ENCODE results near the gene CDH4.

The CDH4 gene

DNA sequence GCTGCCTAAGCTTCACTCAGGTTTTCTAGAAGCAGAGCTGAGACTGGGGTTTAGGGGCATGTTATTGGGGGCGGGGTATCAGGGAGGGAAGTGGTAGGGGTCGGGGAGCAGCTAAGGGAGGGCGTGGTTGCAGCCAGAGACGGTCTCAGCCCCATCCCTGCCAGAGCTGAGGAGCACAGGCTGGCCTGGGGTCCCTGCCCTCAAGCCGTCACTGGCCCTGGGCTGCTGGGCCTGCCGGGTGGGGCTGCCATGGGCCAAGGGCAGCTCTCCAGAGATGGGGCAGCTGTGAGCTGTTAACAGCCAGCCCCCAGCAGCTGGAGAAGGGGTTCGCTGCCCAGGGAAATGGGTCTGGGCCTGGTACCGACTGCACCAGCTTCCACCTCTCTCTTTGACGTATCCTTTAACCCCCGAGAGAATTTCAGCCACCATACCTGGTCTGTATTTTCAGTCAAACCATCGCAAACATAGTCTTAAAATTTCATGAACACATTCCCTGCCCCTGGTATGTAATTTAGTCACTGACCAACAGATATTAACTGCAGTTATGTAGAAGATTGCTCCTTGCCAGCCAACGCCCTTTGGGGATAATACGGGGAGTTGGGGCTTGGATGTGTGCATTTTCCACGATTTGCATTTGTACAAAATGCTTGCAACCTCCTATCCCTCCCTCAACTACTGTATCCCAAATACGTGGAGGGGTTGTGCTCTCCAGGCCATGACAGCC lies 560.2 kb downstream of the CDH4 start:
- Histone ChIP-seq H3K9me3 (no peaks in the 10 kb centered on the region), H3K27ac (no peak overlapping the region), H3K4me1 (ENCODE audit: control insufficient read depth in 1 of 2, insufficient read depth in 1 of 2, low read depth in 1 of 2, low read length in 1 of 2) (no peaks in the 10 kb centered on the region), H3K36me3 (no peaks in the 10 kb centered on the region), H3K27me3 (no peaks in the 10 kb centered on the region), H3K4me3 (ENCODE audit: low read depth in 1 of 2, low read length in 1 of 2) (no peak overlapping the region)
- TF ChIP-seq CTCF (IDR thresholded peaks at IDR 0.05) = no peak

GRCh38 chr20:61812845-61813485 lies 560.9 kb downstream of the CDH4 start:
- no peaks in the 10 kb centered on the region for H3K27me3 ChIP-seq
- no peak for TF ChIP-seq CTCF (IDR thresholded peaks at IDR 0.05)
- H3K27ac ChIP-seq = no peak overlapping the region
- no peak overlapping the region for H3K4me3 ChIP-seq (ENCODE audit: low read depth in 1 of 2, low read length in 1 of 2)
- H3K9me3 ChIP-seq = no peaks in the 10 kb centered on the region
- no peaks in the 10 kb centered on the region for H3K36me3 ChIP-seq
- no peaks in the 10 kb centered on the region for H3K4me1 ChIP-seq (ENCODE audit: control insufficient read depth in 1 of 2, insufficient read depth in 1 of 2, low read depth in 1 of 2, low read length in 1 of 2)

- TF ChIP-seq CTCF (IDR thresholded peaks at IDR 0.05) = no peak
- Histone ChIP-seq H3K4me1 (ENCODE audit: control insufficient read depth in 1 of 2, insufficient read depth in 1 of 2, low read depth in 1 of 2, low read length in 1 of 2) (no peaks in the 10 kb centered on the region), H3K4me3 (ENCODE audit: low read depth in 1 of 2, low read length in 1 of 2) (no peak overlapping the region), H3K27me3 (no peaks in the 10 kb centered on the region), H3K9me3 (no peaks in the 10 kb centered on the region), H3K27ac (no peak overlapping the region), H3K36me3 (no peaks in the 10 kb centered on the region)
Measured at GRCh38 chr20:61813791-61814190, 561.7 kb downstream of the CDH4 start.

DNA sequence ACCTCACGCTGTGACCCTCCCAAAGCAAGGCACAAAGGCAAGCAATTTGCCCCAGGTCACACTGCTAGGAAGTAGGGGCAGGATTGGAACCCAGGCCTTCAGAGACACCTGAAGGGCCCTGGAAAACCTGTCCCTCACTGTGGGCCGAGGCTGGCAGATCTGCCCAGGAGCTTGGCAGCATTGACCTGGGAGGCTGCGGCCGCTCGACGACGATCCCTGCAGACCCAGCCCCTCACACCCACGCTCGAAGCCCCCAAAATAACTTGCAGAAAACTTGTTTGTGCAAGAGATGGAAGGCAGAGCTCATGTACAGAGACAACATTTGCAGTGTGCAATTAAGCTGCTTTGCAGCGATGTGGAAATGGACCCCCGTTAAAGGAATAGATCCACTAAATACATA lies 562.2 kb downstream of the CDH4 start:
- H3K4me3 ChIP-seq (ENCODE audit: low read depth in 1 of 2, low read length in 1 of 2) = no peak overlapping the region
- no peaks in the 10 kb centered on the region for H3K36me3 ChIP-seq
- TF ChIP-seq CTCF (IDR thresholded peaks at IDR 0.05) = no peak
- no peaks in the 10 kb centered on the region for H3K27me3 ChIP-seq
- H3K9me3 ChIP-seq = no peaks in the 10 kb centered on the region
- H3K27ac ChIP-seq = no peak overlapping the region
- no peaks in the 10 kb centered on the region for H3K4me1 ChIP-seq (ENCODE audit: control insufficient read depth in 1 of 2, insufficient read depth in 1 of 2, low read depth in 1 of 2, low read length in 1 of 2)

DNA sequence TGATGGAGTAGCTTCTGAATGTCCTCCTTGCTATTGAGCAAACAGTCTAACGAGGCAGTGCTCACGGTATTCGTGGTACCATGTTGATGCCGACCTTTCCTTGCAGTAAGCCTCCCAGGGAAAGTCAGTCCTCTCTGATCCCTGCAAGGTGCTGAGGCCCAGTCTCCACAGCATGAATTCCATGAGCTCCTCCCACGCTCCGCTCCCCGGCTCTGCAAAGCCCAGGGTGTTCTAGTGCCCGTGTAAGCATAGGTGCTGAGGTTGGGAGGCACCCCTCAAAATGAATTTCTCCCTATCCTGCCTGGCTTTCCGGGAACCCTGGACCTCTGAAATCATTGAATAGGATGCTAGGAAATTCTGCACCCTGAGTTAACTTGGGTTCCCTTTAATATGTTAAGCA lies 562.7 kb downstream of the CDH4 start:
- Histone ChIP-seq H3K9me3 (no peaks in the 10 kb centered on the region), H3K4me3 (ENCODE audit: low read depth in 1 of 2, low read length in 1 of 2) (no peak overlapping the region), H3K36me3 (no peaks in the 10 kb centered on the region), H3K27ac (no peak overlapping the region), H3K4me1 (ENCODE audit: control insufficient read depth in 1 of 2, insufficient read depth in 1 of 2, low read depth in 1 of 2, low read length in 1 of 2) (no peaks in the 10 kb centered on the region), H3K27me3 (no peaks in the 10 kb centered on the region)
- TF ChIP-seq CTCF (IDR thresholded peaks at IDR 0.05) = no peak
